GM23248 (cell line): ENCODE measurements around the gene OR7C1. TPM values are rescaled to one million over a fixed set of nuclear protein-coding genes. Genes with fewer than 3 reads are reported as not detected.
"Not testable (repeated sequence)": the region's sequence is repeated elsewhere in the genome, so short reads cannot be mapped to it uniquely, and the experiment has no call there.

Experiments used
- DNase-seq: peaks from one replicate; pipeline ENCODE4 v3.0.0-alpha.2; 2015
- H2AFZ ChIP-seq: fragments of 200-600 bp; sonication (generic); 2 replicates; pipeline ENCODE4 v1.6.1; 2016; ENCODE audit warnings: antibody characterized with exemption
- H3F3A ChIP-seq: fragments of 200-600 bp; sonication (generic); 2 replicates; pipeline ENCODE4 v1.6.1; 2016; ENCODE audit warnings: mild to moderate bottlenecking, antibody characterized with exemption, mixed run types; ENCODE audit not compliant: insufficient read depth
- H3K27ac ChIP-seq: fragments of 200-600 bp; sonication (generic); 2 replicates; pipeline ENCODE4 v1.5.1; 2016; ENCODE audit warnings: mild to moderate bottlenecking
- H3K27me3 ChIP-seq: fragments of 200-600 bp; sonication (generic); replicated peaks from 2 replicates; pipeline ENCODE4 v1.6.1; 2016; ENCODE audit warnings: mild to moderate bottlenecking; ENCODE audit not compliant: insufficient read depth
- H3K36me3 ChIP-seq: fragments of 200-600 bp; sonication (generic); 2 replicates; pipeline ENCODE4 v1.6.1; 2016; ENCODE audit warnings: low read depth, mild to moderate bottlenecking
- H3K4me1 ChIP-seq: fragments of 200-600 bp; sonication (generic); 2 replicates; pipeline ENCODE4 v1.6.1; 2016; ENCODE audit warnings: mild to moderate bottlenecking; ENCODE audit not compliant: insufficient read depth
- H3K4me2 ChIP-seq: fragments of 200-600 bp; sonication (generic); one replicate; pipeline ENCODE4 v1.6.1; 2016; ENCODE audit warnings: mild to moderate bottlenecking; ENCODE audit not compliant: unreplicated experiment
- H3K4me3 ChIP-seq: fragments of 200-600 bp; sonication (generic); 2 replicates; pipeline ENCODE4 v1.5.1; 2016; ENCODE audit warnings: mild to moderate bottlenecking
- H3K79me2 ChIP-seq: fragments of 200-600 bp; sonication (generic); 2 replicates; pipeline ENCODE4 v1.6.1; 2016; ENCODE audit warnings: mild to moderate bottlenecking; ENCODE audit not compliant: insufficient read depth
- H3K9ac ChIP-seq: fragments of 200-600 bp; sonication (generic); 2 replicates; pipeline ENCODE4 v1.6.1; 2016; ENCODE audit warnings: mild to moderate bottlenecking
- H3K9me2 ChIP-seq: fragments of 200-600 bp; sonication (generic); 2 replicates; pipeline ENCODE4 v1.6.1; 2016; ENCODE audit warnings: mixed run types, mild to moderate bottlenecking, moderate library complexity; ENCODE audit not compliant: insufficient read depth
- H3K9me3 ChIP-seq: fragments of 200-600 bp; sonication (generic); one replicate; pipeline ENCODE4 v1.6.1; 2017; ENCODE audit warnings: low read depth
- H4K20me1 ChIP-seq: fragments of 200-600 bp; sonication (generic); 2 replicates; pipeline ENCODE4 v1.6.0; 2016; ENCODE audit not compliant: insufficient read depth
- EZH2 ChIP-seq: fragments of 200-600 bp; sonication (generic); IDR thresholded peaks from 2 replicates; pipeline ENCODE4 v1.6.1; 2018; ENCODE audit warnings: antibody characterized with exemption, mild to moderate bottlenecking; ENCODE audit not compliant: insufficient read depth, poor library complexity, severe bottlenecking
- EZH2phosphoT487 ChIP-seq: fragments of 200-600 bp; sonication (generic); IDR thresholded peaks from 2 replicates; pipeline ENCODE4 v1.6.1; 2018; ENCODE audit warnings: antibody characterized with exemption, moderate library complexity, mild to moderate bottlenecking, low read depth; ENCODE audit not compliant: insufficient read depth
- WGBS, 2 experiments: methylation state at CpG; one replicate each; pipeline ENCODE4 v1.1.6; 2015 to 2017; ENCODE audit warnings: low lambda C conversion rate in 2 of 2, low coverage in 1 of 2; ENCODE audit errors: missing lambda C conversion rate in 2 of 2; 5-methylcytosine and 5-hydroxymethylcytosine counted together
- in situ Hi-C: fragments of 300-500 bp; cut with MboI; formaldehyde crosslinking; loops from 2 replicates; pipeline ENCODE4 v1.15.0; 2020
- polyA plus RNA-seq: library from polyadenylated mRNA; unstranded; fragments of >200 nt; fragmentation: Nextera tagmentation; extraction: Ambion mirVana; gene quantifications from 2 replicates; pipeline ENCODE4 v1.2.1, GENCODE V29; 2016
- total RNA-seq: library from RNA; depleted of rRNA; stranded (reverse); fragments of >200 nt; shearing (Covaris generic); gene quantifications from 2 replicates; pipeline ENCODE4 v1.2.3, GENCODE V29; 2014

Gene OR7C1
- total and polyA plus RNA-seq, 2 experiments from 2014 or later: not detected

- H3K9me3 ChIP-seq: no peaks in the 10 kb centered on the region
- H2AFZ ChIP-seq: peak overlapping the region; percentile 32; the same call in 1 of the 2 replicates
- H3K4me1 ChIP-seq: no peaks in the 10 kb centered on the region
- DNase-seq: no peak
- 6 to 10% methylated on average over 16 to 22 of the region's 22 CpGs for WGBS, 2 experiments
- no peak overlapping the region for H3K27ac ChIP-seq
- no peak overlapping the region for H3K9ac ChIP-seq
- H3F3A ChIP-seq: no peaks in the 10 kb centered on the region
- H3K36me3 ChIP-seq: no peaks in the 10 kb centered on the region
- in situ Hi-C loops: no loop called here
- TF ChIP-seq EZH2phosphoT487: no peak
- no peak for TF ChIP-seq EZH2
- no peaks in the 10 kb centered on the region; the same call in 1 of the 2 replicates for H3K27me3 ChIP-seq
- no peaks in the 10 kb centered on the region for H3K79me2 ChIP-seq
- no peak overlapping the region for H3K4me2 ChIP-seq
- H3K4me3 ChIP-seq: peak overlapping the region; percentile 49; the same call in 1 of the 2 replicates
- H4K20me1 ChIP-seq: no peaks in the 10 kb centered on the region
- no peaks in the 10 kb centered on the region for H3K9me2 ChIP-seq
Measured at GRCh38 chr19:14775869-14776586, 59.0 kb downstream of the OR7C1 start.

GRCh38 chr19:14775326-14775725, 59.7 kb downstream of the OR7C1 start:
- in situ Hi-C loops: not testable (repeated sequence)

DNA sequence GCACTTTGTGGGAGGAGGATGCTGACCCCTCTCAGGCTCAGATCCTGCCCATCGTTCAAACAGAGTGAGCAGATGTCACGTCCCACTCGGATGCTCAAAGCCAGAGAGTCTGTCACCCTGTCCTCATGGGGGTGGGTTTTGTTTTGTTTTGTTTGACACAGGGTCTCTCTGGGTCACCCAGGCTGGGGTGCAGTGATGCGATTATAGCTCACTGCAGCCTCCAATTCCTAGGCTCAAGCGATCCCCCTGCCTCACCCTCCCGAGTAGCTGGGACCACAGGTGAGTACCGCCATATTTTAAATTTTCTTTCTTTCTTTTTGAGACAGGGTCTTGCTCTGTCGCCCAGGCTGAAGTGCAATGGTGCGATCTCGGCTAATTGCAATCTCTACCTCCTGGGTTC, 60.6 kb downstream of the OR7C1 start:
- in situ Hi-C loops: no loop called here
- WGBS, 2 experiments: 38 to 44% methylated on average over 9 to 10 of the region's 10 CpGs
- Histone ChIP-seq H2AFZ (no peak overlapping the region), H3F3A (no peaks in the 10 kb centered on the region), H3K4me1 (no peaks in the 10 kb centered on the region), H3K9ac (no peak overlapping the region), H4K20me1 (no peaks in the 10 kb centered on the region), H3K9me2 (no peaks in the 10 kb centered on the region), H3K79me2 (no peaks in the 10 kb centered on the region), H3K27ac (no peak overlapping the region), H3K4me2 (no peak overlapping the region), H3K9me3 (no peaks in the 10 kb centered on the region), H3K4me3 (no peak overlapping the region), H3K27me3 (no peaks in the 10 kb centered on the region; the same call in 1 of the 2 replicates), H3K36me3 (no peaks in the 10 kb centered on the region)
- no peak for DNase-seq
- no peak for TF ChIP-seq EZH2phosphoT487
- no peak for TF ChIP-seq EZH2

More at GRCh38 chr19:14775326-14775725, 59.7 kb downstream of the OR7C1 start:
- H3K27ac ChIP-seq, H4K20me1 ChIP-seq, H3K9ac ChIP-seq, H3K9me3 ChIP-seq, H3K36me3 ChIP-seq, H2AFZ ChIP-seq, H3K27me3 ChIP-seq, H3F3A ChIP-seq, H3K79me2 ChIP-seq, H3K4me1 ChIP-seq, DNase-seq, H3K4me3 ChIP-seq, H3K4me2 ChIP-seq, H3K9me2 ChIP-seq: not testable (repeated sequence)
- WGBS, 2 experiments: 43 to 47% methylated on average over 8 of the region's 8 CpGs

- H3K79me2 ChIP-seq, H3F3A ChIP-seq, H3K4me3 ChIP-seq, DNase-seq, H3K4me2 ChIP-seq, H3K4me1 ChIP-seq, H3K27me3 ChIP-seq, H4K20me1 ChIP-seq, H3K27ac ChIP-seq, H3K9me2 ChIP-seq, H2AFZ ChIP-seq, H3K36me3 ChIP-seq, in situ Hi-C loops, H3K9me3 ChIP-seq, H3K9ac ChIP-seq: not testable (repeated sequence)
- 38 to 44% methylated on average over 9 of the region's 9 CpGs for WGBS, 2 experiments
Measured at GRCh38 chr19:14773722-14774121, 61.3 kb downstream of the OR7C1 start.

- no peaks in the 10 kb centered on the region; the same call in 1 of the 2 replicates for H3K27me3 ChIP-seq
- no peak overlapping the region for H3K4me2 ChIP-seq
- H2AFZ ChIP-seq: no peak overlapping the region
- no peaks in the 10 kb centered on the region for H3K79me2 ChIP-seq
- H3K9me3 ChIP-seq: no peaks in the 10 kb centered on the region
- no peaks in the 10 kb centered on the region for H3K36me3 ChIP-seq
- WGBS, 2 experiments: 72 to 78% methylated on average over 5 to 7 of the region's 7 CpGs
- DNase-seq: no peak
- no peak overlapping the region for H3K9ac ChIP-seq
- no peaks in the 10 kb centered on the region for H4K20me1 ChIP-seq
- H3K9me2 ChIP-seq: no peaks in the 10 kb centered on the region
- no peak for TF ChIP-seq EZH2
- no peak for TF ChIP-seq EZH2phosphoT487
- no peak overlapping the region for H3K4me3 ChIP-seq
- no peaks in the 10 kb centered on the region for H3K4me1 ChIP-seq
- no peak overlapping the region for H3K27ac ChIP-seq
- H3F3A ChIP-seq: no peaks in the 10 kb centered on the region
- in situ Hi-C loops: no loop called here
Measured at GRCh38 chr19:14772995-14773394, 62.0 kb downstream of the OR7C1 start.
